GM19328 (cell line): ENCODE results near the gene PLXNB1.
"Not testable (repeated sequence)": the region's sequence is repeated elsewhere in the genome, so short reads cannot be mapped to it uniquely, and the experiment has no call there.

Source experiments
- ATAC-seq: cut with Tn5 transposase; IDR thresholded peaks from one replicate; pipeline ENCODE4 v1.9.1; 2021; ENCODE audit warnings: mild to moderate bottlenecking, moderate library complexity; ENCODE audit not compliant: unreplicated experiment

PLXNB1 gene, protein sequence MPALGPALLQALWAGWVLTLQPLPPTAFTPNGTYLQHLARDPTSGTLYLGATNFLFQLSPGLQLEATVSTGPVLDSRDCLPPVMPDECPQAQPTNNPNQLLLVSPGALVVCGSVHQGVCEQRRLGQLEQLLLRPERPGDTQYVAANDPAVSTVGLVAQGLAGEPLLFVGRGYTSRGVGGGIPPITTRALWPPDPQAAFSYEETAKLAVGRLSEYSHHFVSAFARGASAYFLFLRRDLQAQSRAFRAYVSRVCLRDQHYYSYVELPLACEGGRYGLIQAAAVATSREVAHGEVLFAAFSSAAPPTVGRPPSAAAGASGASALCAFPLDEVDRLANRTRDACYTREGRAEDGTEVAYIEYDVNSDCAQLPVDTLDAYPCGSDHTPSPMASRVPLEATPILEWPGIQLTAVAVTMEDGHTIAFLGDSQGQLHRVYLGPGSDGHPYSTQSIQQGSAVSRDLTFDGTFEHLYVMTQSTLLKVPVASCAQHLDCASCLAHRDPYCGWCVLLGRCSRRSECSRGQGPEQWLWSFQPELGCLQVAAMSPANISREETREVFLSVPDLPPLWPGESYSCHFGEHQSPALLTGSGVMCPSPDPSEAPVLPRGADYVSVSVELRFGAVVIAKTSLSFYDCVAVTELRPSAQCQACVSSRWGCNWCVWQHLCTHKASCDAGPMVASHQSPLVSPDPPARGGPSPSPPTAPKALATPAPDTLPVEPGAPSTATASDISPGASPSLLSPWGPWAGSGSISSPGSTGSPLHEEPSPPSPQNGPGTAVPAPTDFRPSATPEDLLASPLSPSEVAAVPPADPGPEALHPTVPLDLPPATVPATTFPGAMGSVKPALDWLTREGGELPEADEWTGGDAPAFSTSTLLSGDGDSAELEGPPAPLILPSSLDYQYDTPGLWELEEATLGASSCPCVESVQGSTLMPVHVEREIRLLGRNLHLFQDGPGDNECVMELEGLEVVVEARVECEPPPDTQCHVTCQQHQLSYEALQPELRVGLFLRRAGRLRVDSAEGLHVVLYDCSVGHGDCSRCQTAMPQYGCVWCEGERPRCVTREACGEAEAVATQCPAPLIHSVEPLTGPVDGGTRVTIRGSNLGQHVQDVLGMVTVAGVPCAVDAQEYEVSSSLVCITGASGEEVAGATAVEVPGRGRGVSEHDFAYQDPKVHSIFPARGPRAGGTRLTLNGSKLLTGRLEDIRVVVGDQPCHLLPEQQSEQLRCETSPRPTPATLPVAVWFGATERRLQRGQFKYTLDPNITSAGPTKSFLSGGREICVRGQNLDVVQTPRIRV (N-terminal part only)

GRCh38 chr3:48429960-48430707, at the start of gene PLXNB1:
Gene PLXNB1 (minus strand): TSS chr3:48430086. CDS start chr3:48424611, 5,475 bp downstream.
- ATAC-seq: no peak

GRCh38 chr3:48478626-48479555, 49.0 kb upstream of the PLXNB1 start:
- no peak for ATAC-seq

DNA sequence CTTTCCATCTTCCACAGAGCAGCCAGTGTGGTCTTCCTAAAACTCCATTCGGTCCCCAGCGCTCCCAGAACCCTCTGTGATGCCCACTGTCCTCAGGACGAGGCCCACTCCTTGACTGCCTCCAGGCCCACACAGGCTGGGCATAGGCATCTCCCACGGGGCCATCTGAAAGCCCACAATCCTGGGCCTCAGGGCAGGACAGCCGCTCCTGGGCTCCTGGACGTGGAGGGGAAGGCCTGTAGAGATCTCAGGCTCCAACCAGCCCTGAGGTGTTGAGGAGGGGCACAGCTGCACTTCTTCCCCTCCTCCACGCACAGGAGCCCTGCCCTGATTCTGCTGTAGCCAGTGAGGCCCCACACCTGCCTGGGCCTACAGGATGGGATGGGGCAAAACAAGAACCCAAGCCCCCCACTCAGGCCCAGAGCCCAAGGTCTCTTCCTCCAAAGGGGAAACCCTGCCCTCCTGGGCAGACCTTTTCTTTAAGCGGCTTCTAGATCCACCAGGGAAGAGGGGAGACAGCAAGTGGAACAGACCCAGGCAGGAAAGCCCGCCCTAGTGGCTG, 48.2 kb upstream of the PLXNB1 start:
- ATAC-seq: no peak

GRCh38 chr3:48476426-48477053, 46.7 kb upstream of the PLXNB1 start:
- ATAC-seq: no peak

- ATAC-seq: no peak
These were observed 45.3 kb upstream of the PLXNB1 start for GRCh38 chr3:48475188-48475587.

GRCh38 chr3:48474619-48475018, 44.7 kb upstream of the PLXNB1 start:
- no peak for ATAC-seq

DNA sequence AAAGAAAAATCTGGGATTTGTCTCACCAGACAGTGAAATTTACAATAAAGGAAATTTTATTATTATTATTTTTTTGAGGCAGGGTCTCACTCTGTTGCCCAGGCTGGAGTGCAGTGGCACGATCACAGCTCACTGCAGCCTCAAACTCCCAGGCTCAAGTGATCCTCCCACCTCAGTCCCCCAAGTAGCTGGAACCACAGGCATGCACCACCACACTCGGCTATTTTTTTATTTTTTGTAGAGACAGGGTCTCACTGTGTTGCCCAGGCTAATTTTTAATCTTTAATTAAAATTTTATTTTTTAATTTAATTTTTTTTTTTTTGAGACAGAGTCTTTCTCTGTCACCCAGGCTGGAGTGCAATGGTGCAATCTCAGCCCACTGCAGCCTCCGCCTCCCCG, 44.1 kb upstream of the PLXNB1 start:
- not testable (repeated sequence) for ATAC-seq

DNA sequence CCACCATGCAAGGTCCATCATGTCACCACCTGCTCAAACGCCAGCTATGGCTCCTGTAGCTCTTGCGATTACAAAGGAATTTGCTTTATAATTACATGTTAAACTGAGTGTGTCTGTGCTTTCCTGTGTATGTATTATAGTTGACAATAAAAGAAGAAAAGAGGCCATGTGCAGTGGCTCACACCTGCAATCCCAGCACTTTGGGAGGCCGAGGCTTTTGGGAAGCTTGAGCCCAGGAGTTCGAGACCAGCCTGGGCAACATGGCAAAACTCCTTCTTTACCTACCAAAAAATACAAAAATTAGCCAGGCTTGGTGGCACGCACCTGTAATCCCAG, 43.7 kb upstream of the PLXNB1 start:
- no peak for ATAC-seq

- peak; percentile 61 for ATAC-seq
These were observed 43.2 kb upstream of the PLXNB1 start for GRCh38 chr3:48472923-48473616.

- peak; percentile 13 for ATAC-seq
These were observed 42.7 kb upstream of the PLXNB1 start for GRCh38 chr3:48472673-48472922.

GRCh38 chr3:48470286-48470685, 40.4 kb upstream of the PLXNB1 start:
- ATAC-seq: no peak

- ATAC-seq: no peak
These were observed 39.4 kb upstream of the PLXNB1 start for GRCh38 chr3:48469046-48469915.

GRCh38 chr3:48468329-48468731, 38.4 kb upstream of the PLXNB1 start:
- no peak for ATAC-seq

- ATAC-seq: no peak
These were observed 37.8 kb upstream of the PLXNB1 start for GRCh38 chr3:48467473-48468267.

DNA sequence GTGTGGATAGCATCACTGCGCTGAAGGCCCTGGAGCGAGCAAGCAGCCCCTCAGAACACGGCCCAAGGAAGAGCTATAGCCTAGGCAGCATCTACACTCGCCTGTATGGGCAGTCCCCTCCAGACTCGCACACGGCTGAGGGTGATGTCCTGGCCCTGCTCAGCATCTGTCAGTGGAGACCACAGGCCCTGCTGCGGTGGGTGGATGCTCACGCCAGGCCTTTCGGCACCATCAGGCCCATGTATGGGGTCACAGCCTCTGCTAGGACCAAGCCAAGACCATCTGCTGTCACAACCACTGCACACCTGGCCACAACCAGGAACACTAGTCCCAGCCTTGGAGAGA, 37.2 kb upstream of the PLXNB1 start:
- no peak for ATAC-seq

DNA sequence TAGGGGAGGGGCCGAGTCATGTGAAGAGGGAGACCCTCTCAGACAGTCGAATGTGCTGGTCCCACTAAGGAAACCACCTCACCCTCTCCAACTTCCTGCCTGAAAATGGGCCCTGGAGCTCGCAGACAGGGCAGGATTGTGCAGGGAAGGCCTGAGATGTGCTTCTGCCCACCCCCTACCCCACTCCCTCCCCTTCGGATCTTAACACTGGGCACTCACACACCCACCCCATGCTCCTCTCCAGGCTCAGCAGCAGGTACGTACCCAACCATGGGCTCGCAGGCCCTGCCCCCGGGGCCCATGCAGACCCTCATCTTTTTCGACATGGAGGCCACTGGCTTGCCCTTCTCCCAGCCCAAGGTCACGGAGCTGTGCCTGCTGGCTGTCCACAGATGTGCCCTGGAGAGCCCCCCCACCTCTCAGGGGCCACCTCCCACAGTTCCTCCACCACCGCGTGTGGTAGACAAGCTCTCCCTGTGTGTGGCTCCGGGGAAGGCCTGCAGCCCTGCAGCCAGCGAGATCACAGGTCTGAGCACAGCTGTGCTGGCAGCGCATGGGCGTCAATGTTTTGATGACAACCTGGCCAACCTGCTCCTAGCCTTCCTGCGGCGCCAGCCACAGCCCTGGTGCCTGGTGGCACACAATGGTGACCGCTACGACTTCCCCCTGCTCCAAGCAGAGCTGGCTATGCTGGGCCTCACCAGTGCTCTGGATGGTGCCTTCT, 36.7 kb upstream of the PLXNB1 start:
- peak; percentile 11 for ATAC-seq
